DMS53 treated with DMSO at 0.1 percent for 48 hours (cell line): ENCODE measurements around the gene SOX18.
"Not testable (repeated sequence)": the region's sequence is repeated elsewhere in the genome, so short reads cannot be mapped to it uniquely, and the experiment has no call there.

ENCODE experiments used
- DNase-seq: peaks from one replicate; lab custom pipeline; 2025; ENCODE audit not compliant: unreplicated experiment; lab: John Stamatoyannopoulos, UW

Gene SOX18

DNA sequence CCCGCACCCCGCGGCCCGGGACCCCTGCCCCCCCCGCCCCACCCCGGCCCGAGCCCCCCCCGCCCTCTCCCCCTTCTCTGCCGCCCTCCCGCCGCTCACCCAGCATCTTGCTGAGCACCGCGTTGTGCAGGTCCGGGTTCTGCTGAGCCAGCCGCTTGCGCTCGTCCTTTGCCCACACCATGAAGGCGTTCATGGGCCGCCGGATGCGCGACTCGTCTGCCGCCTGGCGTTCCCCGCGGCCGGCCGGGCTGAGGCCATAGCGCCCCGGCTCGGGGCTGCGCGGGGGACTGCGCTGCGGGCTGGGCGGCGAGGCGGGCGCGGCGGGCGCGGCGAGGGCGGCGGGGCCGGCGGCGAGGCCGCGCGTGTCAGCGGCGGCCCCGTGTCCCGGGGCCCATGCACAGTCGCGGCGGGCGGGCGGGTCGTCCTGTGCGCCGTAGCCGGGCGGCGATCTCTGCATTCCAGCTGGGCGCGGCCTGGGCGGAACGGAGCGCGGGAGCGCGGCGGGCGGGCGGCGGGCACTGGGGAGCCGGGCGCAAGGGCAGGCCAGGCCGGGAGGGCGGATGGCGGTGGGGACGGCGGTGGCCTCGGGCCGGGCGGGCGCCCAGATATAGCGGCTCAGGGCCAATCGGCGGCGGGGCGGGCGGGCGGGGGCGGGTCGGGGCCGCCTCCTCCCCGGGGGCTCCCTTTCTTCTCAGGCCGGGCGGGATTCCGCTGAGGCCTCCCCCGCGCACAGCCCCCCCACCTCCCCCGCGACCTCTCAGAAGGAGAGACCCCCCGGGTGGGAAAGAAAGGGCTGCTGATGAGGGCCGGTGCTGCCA is at the start of gene SOX18:
Gene SOX18 (minus strand): TSS at position 580 of the 818 bp plus-strand sequence. CDS start 123 bp downstream, at position 457.
- no peak for DNase-seq

DNA sequence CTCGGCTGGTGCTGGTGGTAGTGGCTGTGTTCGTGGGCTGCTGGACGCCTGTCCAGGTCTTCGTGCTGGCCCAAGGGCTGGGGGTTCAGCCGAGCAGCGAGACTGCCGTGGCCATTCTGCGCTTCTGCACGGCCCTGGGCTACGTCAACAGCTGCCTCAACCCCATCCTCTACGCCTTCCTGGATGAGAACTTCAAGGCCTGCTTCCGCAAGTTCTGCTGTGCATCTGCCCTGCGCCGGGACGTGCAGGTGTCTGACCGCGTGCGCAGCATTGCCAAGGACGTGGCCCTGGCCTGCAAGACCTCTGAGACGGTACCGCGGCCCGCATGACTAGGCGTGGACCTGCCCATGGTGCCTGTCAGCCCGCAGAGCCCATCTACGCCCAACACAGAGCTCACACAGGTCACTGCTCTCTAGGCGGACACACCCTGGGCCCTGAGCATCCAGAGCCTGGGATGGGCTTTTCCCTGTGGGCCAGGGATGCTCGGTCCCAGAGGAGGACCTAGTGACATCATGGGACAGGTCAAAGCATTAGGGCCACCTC is 49.1 kb upstream of the SOX18 start:
- no peak for DNase-seq

DNA sequence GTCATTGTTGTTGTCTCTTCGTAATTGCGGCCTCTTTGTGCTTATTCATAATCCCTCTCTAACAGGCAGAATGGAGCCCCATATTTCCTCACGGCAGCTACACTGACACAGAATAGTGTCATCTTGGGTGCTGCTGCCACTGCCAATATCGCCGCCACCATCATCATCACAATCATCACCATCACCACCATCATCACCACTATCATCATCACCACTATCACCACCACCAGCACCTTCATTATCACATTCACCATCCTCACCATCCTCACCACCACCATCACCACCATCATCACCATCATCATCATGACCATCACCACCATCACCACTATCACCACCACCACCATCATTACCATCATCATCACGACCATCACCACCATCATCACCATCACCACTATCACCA is 47.1 kb upstream of the SOX18 start:
- DNase-seq: no peak

DNA sequence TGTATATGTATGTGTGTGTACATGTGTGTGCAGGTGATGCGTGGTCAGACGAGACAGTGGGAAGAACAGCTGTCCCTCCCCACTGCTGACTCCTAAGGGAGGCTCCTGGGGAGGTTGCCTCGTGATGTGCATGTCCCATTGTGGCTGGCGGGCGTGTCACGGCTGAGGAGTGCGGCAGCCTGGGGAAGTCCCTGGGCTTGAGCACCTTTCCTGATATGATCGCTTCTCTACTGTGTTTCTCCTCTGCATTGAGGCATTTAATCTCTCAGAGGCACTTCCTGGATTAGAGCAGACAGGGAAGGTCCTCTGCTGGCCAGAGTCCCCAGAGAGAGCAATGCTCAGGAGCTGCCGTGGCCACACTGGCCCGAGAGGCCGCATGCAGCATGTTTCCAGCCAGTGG is 46.5 kb upstream of the SOX18 start:
- no peak for DNase-seq

DNA sequence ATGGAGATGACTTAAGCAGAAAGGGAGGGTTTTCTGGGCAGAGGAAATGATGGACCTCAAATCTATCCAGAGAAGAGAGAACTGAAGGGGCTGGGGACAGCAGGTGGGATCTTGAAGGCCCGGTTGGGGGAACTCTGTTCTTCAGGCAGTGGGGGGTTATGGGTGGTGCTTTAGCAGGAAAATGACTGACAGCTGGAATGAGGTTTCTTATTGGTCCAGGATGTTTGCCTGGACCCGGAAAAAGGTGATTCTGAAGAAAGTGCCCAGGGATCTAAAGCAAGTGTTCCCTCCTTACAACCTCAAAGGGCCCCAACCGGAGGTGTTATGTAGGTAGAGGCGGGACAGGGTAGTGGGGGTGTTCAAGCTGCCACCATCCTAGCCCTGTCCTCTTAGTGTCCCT is 46.0 kb upstream of the SOX18 start:
- no peak for DNase-seq

DNA sequence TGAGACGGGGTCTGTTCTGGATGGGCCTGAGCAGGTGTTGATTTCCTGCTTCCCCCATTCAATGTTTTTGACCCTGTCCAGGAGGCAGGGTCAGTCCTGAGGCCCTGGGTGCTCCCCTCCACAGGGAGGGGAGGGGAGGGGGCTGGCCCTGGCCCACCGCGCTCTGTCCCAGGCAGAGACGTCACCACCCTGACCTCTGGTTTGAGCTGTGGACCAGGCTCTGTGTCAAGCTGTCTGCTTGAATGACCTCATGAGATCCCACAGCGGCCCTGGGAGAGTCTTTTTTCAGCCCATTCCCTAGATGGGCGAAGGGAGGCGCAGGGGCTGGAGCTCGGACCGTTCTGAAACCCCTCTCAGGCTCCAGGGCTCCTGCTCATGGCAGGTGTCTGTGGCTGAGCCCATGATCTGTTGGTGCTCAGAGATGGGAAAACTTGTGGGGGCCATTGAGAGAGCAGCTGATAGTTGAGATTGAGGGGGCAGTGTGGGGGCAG is 43.6 kb upstream of the SOX18 start:
- DNase-seq: no peak

DNA sequence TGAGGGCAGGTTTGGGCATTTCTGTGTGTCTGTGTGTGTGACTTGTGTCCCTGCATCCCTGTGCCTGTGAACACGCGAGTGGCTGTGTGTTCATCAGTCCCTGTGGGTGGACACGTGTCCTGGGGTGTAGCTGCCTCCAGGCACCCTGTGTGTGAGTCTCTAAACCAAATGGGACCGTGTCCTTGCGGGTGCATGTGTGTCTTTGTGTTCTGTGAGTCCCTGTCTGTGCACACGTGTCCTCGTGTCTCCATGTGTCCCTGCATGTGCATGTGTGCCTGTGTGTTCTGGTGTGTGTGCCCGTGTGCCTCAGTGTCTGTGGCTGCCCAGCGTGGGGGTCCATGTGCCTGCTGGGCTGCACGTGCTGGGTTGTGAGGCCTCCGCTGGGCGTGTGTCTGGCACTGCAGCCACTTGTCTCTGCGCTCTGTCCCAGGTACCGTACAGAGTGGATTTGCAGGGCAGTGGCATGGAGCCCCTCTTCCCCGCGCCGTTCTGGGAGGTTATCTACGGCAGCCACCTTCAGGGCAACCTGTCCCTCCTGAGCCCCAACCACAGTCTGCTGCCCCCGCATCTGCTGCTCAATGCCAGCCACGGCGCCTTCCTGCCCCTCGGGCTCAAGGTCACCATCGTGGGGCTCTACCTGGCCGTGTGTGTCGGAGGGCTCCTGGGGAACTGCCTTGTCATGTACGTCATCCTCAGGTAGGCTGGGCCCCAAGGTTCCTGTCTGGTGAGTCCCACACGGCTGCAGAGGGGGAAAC is 43.0 kb upstream of the SOX18 start:
- no peak for DNase-seq

DNA sequence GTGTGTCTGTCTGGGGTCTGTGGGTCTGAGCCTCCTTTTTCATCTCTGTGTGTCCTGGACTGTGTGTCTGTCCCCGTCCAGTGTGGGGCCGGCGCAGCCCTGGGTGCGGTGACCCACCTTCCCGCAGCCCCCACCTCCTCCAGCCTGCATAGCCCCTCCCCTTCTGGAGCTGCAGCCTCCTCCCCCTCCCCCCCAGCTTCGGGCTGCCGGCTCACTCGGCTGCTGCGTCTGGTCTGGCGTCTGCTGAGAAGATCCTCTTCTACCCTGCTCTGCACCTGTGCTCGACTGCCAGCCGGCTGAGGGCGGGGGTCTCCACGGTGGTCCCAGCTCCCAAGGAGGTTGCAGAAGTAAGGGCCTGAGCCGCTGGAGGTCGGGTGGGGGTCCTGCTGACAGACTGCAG is 42.3 kb upstream of the SOX18 start:
- no peak for DNase-seq

DNA sequence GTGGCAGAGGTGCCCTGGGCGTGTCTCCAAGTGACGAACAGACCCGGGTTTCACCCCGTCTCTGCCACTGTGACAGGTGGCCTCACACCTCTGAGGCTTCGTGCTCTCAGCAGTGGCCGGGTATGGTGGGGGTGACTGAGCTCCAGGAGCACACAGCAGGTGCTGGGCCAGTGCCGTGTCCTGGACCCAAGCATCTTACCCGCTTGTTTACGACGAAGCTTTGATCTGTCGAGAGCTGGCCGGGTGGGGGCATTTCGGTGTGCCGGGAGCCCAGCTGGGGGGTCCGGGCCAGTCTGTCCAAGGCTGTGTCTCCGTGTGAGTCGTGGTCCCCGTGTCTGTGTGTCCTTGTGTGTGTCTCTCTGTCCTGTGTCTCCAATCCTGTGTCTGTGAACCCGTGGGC is 41.9 kb upstream of the SOX18 start:
- DNase-seq: no peak

DNA sequence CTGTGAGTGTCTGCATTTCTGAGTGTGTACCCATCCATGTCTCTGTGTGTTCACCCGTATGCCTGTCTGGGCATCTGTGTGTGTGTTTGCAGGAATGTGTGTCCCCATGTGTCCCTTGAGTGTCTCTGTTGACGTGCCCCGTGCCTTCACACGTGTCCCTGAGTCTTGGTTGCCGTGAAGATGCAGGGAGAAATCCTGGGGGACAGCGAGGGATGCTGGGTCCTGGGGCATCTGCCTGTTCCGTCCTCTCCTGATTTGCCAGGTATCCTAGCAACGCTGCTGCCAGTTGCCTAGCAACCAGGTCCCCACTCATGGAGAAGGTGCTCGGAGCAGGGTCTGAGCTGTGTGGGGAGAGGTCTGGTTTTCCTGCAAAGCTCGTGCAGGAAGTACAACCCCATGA is 40.7 kb upstream of the SOX18 start:
- DNase-seq: no peak

DNA sequence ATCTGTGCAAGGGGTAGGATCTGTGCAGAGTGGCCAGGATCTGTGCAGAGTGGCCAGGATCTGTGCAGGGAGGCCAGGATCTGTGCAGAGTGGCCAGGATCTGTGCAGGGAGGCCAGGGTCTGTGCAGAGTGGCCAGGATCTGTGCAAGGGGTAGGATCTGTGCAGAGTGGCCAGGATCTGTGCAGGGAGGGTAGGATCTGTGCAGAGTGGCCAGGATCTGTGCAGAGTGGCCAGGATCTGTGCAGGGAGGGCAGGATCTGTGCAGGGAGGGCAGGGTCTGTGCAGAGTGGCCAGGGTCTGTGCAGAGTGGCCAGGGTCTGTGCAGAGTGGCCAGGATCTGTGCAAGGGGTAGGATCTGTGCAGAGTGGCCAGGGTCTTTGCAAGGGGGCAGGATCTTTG is 39.1 kb upstream of the SOX18 start:
- DNase-seq: not testable (repeated sequence)

DNA sequence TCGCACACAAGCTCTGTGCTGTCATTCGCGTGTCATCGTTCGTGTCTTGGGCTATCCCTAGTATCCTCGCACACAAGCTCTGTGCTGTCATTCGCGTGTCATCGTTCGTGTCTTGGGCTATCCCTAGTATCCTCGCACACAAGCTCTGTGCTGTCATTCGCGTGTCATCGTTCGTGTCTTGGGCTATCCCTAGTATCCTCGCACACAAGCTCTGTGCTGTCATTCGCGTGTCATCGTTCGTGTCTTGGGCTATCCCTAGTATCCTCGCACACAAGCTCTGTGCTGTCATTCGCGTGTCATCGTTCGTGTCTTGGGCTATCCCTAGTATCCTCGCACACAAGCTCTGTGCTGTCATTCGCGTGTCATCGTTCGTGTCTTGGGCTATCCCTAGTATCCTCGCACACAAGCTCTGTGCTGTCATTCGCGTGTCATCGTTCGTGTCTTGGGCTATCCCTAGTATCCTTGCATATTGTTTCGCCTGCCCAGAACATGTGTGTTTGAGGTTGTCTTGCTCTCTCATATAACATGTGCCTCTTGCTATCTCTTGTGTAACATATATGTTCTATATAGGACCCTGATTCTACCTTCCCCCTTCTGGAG is 37.9 kb upstream of the SOX18 start:
- DNase-seq: not testable (repeated sequence)

DNA sequence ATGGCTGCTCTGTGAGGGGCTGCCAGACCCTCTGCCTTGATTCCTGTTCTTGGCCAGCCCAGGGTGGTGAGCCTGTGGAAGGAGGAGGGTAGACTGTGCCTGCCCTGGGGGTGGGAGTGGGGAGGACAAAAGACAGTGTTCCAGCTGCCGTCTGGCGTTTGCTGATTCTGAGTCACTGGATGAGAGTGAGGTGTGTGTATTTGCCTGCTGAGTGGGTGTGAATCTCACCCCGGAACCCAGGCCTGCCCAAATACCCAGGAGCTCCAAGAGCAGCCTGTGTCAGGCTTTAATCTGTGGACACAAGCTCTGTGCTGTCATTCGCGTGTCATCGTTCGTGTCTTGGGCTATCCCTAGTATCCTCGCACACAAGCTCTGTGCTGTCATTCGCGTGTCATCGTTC is 37.4 kb upstream of the SOX18 start:
- DNase-seq: no peak

DNA sequence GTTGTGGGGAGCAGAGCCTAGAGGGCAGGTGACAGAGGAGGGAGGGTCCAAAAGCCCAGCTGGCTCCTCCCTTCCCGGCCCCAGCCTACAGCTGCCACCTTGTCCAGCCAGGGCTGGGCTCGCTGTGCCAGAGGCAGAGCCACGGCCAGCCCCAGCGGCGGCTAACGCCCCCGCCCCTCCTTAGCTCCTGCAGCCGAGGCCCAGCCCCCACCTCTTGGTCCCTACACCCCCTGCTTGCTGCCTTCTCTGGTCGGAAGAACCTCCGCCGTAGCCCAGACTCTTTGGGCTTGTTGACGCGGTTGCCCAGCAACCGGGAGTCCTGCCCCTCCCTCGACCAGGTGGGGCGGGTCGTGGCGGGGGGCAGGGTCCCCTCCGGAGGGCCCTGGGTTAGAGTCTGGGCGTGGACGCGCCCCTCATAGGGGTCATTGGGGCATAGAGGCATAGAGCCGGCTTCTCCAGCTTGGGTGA is 35.3 kb upstream of the SOX18 start:
- DNase-seq: no peak

DNA sequence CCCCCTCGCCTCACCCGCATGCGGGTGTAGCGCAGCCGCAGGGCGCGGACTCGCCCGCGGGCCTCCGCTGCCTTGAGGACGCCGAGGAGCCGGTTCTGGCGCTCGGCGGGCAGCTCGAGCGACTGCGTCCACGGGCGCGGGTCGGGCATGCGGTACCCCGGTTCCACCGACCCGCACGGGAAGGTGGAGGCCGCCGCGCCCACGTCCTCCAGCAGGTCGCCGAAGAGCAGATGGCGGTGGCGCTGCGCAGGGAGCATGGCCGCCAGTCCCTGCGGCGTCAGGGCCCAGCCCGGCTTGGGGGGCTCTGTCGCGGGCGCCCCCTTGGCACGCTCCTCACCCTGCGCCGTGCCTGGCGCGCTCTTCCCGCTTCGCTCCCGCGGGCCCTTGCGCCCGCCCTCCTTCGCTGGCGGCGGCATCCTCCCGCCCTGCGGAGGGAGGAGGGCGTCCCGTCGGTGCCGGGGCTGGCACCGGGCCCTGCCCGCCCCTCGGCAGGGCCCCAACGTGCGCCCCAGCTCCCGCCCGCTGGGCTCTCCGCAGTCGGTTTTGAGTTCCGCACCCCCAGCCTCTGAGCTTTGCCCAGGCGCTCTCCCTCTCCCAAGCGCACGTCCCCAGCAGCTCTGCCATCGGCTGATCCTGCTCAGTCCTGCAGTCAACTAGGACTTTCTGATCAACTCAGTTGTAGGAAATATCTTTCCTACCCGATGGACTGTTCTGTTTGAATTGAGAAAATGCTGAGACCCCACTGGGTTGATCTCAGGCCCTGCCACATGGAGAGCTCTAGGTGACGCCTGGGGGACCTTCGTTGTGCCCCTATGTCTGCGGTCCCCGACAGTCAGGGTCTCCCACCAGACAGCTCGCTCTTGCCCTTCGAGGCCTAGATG is 34.6 kb upstream of the SOX18 start, which contains the start of gene LKAAEAR1:
Gene LKAAEAR1 (minus strand): TSS at position 595 of the 881 bp plus-strand sequence. CDS start 179 bp downstream, at position 416.
- DNase-seq: peak; percentile 56

DNA sequence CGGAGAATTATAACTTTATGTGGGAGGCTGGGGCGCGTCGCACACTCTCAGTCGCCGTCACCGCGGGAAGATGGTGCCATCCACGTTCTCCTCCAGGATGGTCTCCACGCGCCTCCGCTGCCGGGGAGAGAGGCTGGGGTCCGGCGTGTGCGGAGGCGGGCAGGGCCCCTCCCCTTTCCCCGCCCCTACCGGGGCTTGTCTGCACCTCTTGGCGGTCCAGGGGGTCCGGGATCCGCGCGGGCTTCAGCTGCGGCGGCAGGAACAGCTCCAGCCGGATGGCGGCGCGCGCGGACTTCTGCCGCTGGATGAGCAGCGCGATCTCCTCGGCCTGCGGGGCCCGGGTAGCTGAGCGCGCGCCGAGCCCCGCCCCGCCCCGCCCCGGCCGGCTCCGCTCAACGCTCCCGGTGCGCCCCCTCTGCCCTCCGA is 34.0 kb upstream of the SOX18 start:
- DNase-seq: peak; percentile 42

DNA sequence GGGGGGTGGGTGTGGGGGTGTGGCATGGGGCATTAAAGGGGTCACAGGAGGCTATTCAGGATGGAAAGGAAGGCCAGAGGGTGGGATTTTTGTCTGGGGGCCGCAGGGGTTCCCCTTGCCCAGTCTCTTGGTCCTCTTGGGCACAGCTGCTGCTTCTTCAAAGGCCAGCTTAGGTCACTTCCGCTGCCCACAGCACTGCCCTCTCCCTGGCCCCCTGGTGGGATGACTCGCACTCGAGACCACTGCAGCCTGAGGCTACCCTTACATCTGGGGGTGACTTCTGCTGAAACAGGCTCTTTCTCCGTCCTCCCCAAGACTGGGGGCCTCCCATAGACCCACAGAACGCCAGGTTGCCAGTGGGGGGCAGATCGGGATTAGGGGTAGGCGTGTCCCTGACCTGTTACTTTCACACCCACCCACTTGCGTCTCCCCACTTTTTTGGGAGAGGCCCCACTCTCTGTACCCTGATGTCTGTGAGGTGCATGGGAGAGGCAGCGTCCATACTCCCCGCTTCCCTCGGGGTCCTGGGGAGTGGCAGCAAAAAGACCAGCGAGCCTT is 33.5 kb upstream of the SOX18 start:
- no peak for DNase-seq

DNA sequence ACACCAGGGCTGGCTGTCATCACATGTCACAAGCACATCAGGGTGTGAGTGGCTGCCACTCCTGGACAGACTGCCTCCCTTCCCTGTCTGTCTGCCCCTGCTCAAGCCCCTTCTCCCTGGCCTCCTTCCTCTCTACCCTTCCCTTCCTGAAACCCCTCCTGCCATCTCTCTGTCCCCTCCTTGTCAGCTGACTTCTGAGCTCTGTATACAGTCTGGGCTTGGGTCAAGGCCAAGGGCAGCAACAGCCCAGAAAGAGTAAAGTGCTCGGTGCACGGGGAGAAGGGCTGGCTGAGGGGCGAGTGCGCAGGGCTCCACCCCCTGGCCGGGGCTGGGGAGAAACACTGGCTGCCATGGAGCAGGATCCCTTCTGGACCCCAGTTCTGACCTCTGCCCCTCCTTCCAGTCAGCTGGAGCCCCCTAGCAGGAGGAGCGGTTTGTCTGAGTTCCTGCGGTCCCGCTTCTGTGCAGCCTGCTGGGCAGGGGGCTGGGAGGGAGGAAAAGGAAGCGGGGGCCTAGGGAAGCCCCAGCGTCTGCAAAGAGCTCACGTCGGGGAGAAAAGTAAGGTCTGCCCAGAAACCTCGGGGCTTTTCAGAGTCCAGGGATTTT is 32.8 kb upstream of the SOX18 start:
- DNase-seq: no peak

DNA sequence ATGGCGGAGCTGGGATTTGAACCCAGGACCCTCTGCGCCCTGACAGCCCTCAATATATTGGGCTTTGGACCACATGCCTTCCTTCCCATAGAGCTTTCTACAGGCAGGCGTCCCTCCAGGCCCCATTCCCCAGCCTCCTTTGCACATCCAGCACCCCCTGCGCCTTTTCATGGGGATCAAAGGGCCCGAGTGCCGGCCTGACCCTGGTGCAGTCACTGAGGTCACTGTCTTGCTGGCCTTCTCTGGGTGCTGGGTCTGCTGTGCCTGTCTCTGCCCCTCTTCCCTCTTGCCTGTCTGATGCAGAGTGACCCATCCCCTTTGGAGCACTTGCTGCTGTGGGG is 32.2 kb upstream of the SOX18 start:
- DNase-seq: no peak
